Measurements from ENCODE around the gene CHADL. TPM values are rescaled to one million over a fixed set of nuclear protein-coding genes. Genes with fewer than 3 reads are reported as not detected.

The CHADL gene, protein sequence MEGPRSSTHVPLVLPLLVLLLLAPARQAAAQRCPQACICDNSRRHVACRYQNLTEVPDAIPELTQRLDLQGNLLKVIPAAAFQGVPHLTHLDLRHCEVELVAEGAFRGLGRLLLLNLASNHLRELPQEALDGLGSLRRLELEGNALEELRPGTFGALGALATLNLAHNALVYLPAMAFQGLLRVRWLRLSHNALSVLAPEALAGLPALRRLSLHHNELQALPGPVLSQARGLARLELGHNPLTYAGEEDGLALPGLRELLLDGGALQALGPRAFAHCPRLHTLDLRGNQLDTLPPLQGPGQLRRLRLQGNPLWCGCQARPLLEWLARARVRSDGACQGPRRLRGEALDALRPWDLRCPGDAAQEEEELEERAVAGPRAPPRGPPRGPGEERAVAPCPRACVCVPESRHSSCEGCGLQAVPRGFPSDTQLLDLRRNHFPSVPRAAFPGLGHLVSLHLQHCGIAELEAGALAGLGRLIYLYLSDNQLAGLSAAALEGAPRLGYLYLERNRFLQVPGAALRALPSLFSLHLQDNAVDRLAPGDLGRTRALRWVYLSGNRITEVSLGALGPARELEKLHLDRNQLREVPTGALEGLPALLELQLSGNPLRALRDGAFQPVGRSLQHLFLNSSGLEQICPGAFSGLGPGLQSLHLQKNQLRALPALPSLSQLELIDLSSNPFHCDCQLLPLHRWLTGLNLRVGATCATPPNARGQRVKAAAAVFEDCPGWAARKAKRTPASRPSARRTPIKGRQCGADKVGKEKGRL
- under 1 TPM; 0.17 to 0.35 TPM for total RNA-seq

DNA sequence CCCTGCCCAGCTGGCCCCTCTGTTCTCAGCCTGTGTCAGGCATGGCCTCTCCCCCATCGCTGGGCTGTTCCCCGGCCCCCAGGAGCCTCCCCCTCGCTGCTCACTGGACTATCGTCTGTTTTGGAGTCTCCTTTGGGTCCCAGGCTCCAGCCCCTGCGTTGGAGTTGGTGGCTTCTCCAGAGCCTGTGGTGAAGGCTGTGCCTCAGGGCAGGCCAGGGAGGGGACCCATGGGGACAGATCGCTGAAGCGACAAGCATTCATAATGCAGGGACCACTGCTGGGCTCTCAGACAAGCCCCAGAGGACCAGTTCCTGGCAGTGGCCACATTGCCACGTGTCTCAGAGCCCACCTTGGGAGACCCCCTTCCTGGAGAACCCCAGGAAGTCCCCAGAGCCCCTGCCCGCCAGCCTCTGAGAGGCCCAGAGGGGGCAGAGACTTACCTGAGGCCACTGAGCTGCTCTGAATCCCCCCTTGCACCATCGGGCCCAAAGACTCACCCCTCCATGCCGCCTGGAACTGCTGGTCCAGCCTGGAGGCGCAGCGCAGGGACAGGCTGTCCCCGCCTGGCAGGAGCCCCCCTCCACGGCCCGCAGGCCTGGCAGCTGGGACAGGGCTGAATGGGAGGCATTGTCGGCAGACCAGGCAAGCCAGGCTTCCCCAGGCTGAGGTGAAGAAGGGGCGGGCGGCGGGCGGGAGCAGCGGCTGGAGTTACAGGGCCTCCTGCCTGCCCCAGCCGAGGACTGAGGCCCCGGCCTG is at the start of gene CHADL:
CHADL (minus strand) TSS at position 555 of the 756 bp plus-strand sequence; CDS start at position 505, 50 bp downstream.
- Mint-ChIP-seq H3K9me3 (no peaks in the 10 kb centered on the region), H3K4me1 (peaks cover 6% of the 10 kb centered on the region), H3K27me3 (peaks cover 2% of the 10 kb centered on the region), H3K4me3 (no peak within 1 kb of the TSS), H3K27ac (no peak within 1 kb of the TSS), H3K36me3 (ENCODE audit: low read depth) (peaks cover 2% of the 10 kb centered on the region)
- ChIA-PET POLR2A (no interaction called here), CTCF (interaction anchor here (0.6 to 0.7 kb wide), 2 partner anchors 282 to 317 kb away, joined by 3 read pairs; no protein-coding TSS in a partner anchor)
- no peak for DNase-seq

DNA sequence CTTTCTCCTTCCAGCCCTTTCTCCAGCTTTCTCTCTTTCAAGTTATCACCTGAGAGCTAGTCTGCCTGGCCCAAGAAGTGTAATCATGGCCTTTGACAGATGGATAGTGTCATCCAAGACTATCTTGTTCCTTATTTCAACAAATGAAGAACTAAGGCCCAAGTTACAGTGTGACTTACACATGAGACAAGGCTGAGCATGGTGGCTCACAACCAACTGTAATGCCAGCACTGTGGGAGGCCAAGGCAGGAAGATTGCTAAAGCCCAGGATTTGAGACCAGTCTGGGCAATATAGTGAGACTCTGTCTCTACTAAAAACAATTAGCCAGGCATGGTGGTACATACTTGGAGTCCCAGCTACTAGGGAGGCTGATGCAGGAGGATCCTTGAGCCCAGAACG is 48.9 kb upstream of the CHADL start:
- Mint-ChIP-seq H3K9me3 (no peaks in the 10 kb centered on the region), H3K4me3 (no peak overlapping the region), H3K4me1 (peaks cover 25% of the 10 kb centered on the region), H3K27ac (no peak overlapping the region), H3K27me3 (no peaks in the 10 kb centered on the region), H3K36me3 (ENCODE audit: low read depth) (peaks cover 5% of the 10 kb centered on the region)
- ChIA-PET POLR2A (no interaction called here), CTCF (no interaction called here)
- no peak for DNase-seq

DNA sequence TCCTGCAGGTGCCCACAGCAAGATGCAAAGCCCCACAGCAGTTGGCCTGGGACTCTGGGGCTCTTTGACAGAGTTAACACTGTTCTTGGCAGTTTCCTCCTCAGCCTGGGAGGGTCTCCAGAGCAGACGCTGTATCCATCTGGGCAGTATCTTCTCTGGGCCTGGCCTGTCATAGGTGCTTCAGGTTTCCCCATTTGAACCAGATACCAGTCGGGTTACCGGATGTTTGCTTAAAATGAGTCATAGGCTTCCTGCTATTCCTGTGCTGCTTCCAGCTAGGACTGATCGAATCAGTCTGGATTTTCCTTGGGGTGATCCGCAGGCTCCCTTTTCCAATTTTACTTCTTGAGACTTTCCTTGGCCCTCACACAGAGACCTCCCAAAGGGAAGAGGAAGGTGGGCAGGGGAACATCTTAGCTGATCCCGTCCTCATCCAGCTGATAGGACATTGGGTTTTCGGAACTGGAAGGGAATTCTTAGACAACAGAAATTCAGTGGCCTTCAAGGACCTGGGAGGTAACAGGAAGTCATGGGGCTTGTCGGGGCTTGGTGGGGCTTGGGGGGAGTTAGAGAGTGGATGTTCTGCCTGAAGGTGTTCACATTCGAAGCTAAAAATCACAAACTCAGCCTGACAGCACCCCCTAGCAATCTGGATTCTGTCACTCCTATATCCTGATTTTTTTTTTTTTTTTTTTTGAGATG is 47.7 kb upstream of the CHADL start:
- ChIA-PET CTCF (interaction anchor here (0.6 to 1.2 kb wide), 4 partner anchors 28 to 242 kb away, joined by 3 to 4 read pairs (median 3); no protein-coding TSS in a partner anchor), POLR2A (no interaction called here)
- Mint-ChIP-seq H3K27me3 (no peaks in the 10 kb centered on the region), H3K9me3 (no peaks in the 10 kb centered on the region), H3K27ac (peak overlapping the region; percentile 88), H3K36me3 (ENCODE audit: low read depth) (peaks cover 10% of the 10 kb centered on the region), H3K4me1 (peaks cover 34% of the 10 kb centered on the region), H3K4me3 (peak overlapping the region; percentile 36)
- DNase-seq = no peak

DNA sequence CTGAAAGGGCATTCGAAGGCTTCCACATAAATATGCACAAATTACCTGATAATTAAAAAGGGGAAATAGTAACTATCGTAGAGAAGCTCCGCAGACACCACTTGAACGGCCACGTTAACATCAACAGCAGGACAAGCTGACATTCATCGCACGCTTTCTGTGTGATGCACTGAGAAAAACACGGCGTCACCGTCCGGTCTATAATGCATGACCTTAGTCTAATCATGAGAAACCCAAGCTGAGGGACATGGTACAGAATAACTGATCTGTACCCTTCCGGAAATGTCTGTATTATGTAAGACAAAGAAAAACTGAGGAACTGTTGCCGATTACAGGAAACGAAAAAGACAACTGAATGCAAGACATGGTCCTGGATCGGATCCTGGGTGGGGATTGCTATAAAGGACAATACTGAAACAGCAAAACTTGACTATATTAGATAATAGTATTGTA is 45.9 kb upstream of the CHADL start:
- H3K9me3 Mint-ChIP-seq = no peaks in the 10 kb centered on the region
- H3K27ac Mint-ChIP-seq = peak overlapping the region; percentile 99
- no peaks in the 10 kb centered on the region for H3K27me3 Mint-ChIP-seq
- ChIA-PET CTCF (interaction anchor here (0.8 to 1.7 kb wide), 7 partner anchors 13 to 231 kb away, joined by 3 to 5 read pairs (median 4); partner anchors contain the start of gene ZC3H7B), POLR2A (interaction anchor here (0.6 to 1.0 kb wide), 5 partner anchors 18 to 335 kb away, joined by 3 to 6 read pairs (median 3); partner anchors contain the start of gene XRCC6)
- peak overlapping the region; percentile 95 for H3K4me3 Mint-ChIP-seq
- peaks cover 40% of the 10 kb centered on the region for H3K4me1 Mint-ChIP-seq
- peaks cover 11% of the 10 kb centered on the region for H3K36me3 Mint-ChIP-seq (ENCODE audit: low read depth)
- DNase-seq = peak; percentile 57

DNA sequence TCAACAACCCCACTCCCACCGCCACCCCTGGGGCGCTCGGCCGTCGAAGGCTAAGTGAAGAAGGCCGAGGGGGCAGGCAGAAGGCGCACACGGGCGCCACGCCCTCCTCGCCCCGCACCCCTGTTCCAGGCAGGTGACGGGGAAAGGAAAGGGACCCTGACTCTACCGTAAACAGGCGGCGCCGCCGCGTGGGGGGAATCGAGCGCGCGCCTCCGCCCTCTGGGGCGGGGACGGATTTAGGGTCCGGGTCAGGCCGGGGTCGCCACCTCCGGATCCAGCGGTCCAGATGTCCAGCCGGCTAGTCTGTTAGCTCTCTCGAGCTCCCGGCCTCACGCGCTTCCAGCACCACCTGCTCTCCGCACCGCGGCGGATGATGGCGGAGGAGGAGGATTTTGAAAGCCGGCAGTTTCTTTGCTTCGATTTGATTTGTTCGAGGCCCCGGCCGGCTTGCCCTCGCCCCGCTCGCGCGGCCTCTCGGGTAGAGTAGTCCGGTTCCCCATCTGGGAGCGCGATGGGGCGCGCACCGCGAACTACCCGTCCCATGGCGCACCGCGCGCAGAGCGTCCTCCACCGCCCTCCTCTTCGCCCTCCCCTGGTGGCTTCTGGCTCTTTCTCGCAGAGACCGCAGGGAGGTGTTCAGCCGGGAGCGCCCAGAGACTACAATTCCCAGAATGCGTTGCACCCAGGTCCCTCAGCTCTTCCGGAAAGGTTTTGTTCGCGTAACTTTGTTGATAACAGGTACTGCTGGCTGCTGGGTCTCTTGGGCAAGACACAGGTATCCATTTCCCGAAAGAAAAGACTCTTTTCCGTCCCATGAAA is 45.3 kb upstream of the CHADL start, which contains the start of gene RANGAP1:
RANGAP1 (minus strand) TSS at position 368 of the 819 bp plus-strand sequence. CDS start 5,143 bp downstream, outside the sequence.
- Mint-ChIP-seq H3K4me3 (peak within 1 kb of the TSS; percentile 95), H3K27ac (peak within 1 kb of the TSS; percentile 99), H3K27me3 (no peaks in the 10 kb centered on the region), H3K36me3 (ENCODE audit: low read depth) (peaks cover 13% of the 10 kb centered on the region), H3K9me3 (no peaks in the 10 kb centered on the region), H3K4me1 (peaks cover 43% of the 10 kb centered on the region)
- peak; percentile 98 for DNase-seq
- CTCF ChIA-PET = interaction anchor here (0.6 to 1.7 kb wide), 8 partner anchors 14 to 394 kb away, joined by 3 to 5 read pairs (median 4); partner anchors contain the start of gene ZC3H7B
- POLR2A ChIA-PET = interaction anchor here (0.6 to 1.0 kb wide), 4 partner anchors 19 to 335 kb away, joined by 3 to 6 read pairs (median 3); partner anchors contain the start of gene XRCC6

DNA sequence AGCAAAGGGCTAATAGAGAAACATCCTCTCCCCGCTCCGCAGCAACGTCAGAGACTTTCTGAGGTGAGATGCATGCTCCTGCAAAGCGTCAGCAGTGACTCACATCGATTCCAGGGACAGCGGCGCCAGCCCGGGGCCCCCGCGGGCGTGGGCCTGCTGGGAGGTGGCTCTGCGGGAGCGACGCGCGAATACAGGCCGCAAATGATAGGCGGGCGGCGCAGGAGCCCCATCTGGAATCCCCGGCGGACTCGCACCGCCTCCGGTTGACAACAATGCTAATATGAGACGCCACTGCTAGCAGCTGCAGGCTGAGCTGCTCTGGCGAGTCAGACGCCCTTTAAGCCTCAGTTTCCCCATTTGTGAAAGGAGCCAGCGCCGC is 44.7 kb upstream of the CHADL start:
- DNase-seq = peak; percentile 78
- Mint-ChIP-seq H3K27me3 (no peaks in the 10 kb centered on the region), H3K27ac (peak overlapping the region; percentile 99), H3K36me3 (ENCODE audit: low read depth) (peaks cover 13% of the 10 kb centered on the region), H3K4me1 (peaks cover 45% of the 10 kb centered on the region), H3K9me3 (no peaks in the 10 kb centered on the region), H3K4me3 (peak overlapping the region; percentile 95)
- CTCF ChIA-PET = interaction anchor here (0.6 to 1.5 kb wide), 4 partner anchors 16 to 394 kb away, joined by 3 to 5 read pairs (median 4); partner anchors contain the start of gene ZC3H7B
- POLR2A ChIA-PET = no interaction called here

DNA sequence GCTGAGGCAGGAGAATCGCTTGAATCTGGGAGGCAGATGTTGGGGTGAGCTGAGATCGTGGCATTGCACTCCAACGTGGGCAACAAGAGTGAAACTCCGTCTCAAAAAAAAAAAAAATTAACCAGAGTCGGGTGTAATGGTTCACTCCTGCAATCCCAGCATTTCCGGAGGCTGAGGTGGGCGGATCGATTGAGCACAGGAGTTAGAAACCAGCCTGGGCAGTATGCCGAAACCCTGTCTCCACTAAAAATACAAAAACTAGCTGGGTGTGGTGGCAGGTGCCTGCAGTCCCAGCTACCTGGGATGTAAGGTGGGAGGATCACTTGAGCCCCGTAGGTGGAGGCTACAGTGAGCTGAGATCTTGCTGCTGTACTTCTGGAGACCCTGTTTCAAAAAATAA is 43.7 kb upstream of the CHADL start:
- CTCF ChIA-PET = interaction anchor here (0.6 kb wide), 2 partner anchors 14 to 67 kb away, joined by 3 to 4 read pairs; no protein-coding TSS in a partner anchor
- peaks cover 43% of the 10 kb centered on the region for H3K4me1 Mint-ChIP-seq
- peaks cover 18% of the 10 kb centered on the region for H3K36me3 Mint-ChIP-seq (ENCODE audit: low read depth)

DNA sequence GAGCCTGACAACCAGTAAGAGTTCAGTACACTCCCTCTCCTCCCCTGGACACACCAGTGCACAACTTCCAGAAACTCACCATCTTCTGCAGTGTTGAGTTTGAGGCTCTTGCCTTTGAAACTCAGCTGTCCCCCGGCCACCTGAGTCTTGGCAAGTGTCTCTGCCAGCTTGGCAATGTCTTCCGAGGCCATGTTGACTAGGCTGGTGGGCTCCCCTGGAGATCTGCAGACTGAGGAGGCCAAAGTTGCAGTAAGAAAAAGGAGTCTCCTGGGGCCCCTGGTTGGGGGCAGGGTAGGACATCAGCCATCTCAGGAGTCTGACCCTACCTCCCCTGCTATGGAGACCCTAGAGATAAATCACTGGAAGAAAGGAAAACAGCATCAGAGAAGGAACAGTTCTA is 40.1 kb upstream of the CHADL start:
- Mint-ChIP-seq H3K4me3 (no peak overlapping the region), H3K27ac (no peak overlapping the region), H3K9me3 (no peaks in the 10 kb centered on the region), H3K4me1 (peaks cover 27% of the 10 kb centered on the region), H3K36me3 (ENCODE audit: low read depth) (peaks cover 34% of the 10 kb centered on the region), H3K27me3 (no peaks in the 10 kb centered on the region)
- ChIA-PET CTCF (interaction anchor here (0.5 to 0.8 kb wide), 3 partner anchors 10 to 48 kb away, joined by 3 read pairs; partner anchors contain the start of gene ZC3H7B), POLR2A (no interaction called here)
- DNase-seq = no peak

More for the DNA sequence above, 43.7 kb upstream of the CHADL start:
- H3K9me3 Mint-ChIP-seq = no peaks in the 10 kb centered on the region
- peak overlapping the region; percentile 95 for H3K4me3 Mint-ChIP-seq
- H3K27me3 Mint-ChIP-seq = no peaks in the 10 kb centered on the region
- H3K27ac Mint-ChIP-seq = peak overlapping the region; percentile 99
- POLR2A ChIA-PET = no interaction called here
- DNase-seq = no peak

DNA sequence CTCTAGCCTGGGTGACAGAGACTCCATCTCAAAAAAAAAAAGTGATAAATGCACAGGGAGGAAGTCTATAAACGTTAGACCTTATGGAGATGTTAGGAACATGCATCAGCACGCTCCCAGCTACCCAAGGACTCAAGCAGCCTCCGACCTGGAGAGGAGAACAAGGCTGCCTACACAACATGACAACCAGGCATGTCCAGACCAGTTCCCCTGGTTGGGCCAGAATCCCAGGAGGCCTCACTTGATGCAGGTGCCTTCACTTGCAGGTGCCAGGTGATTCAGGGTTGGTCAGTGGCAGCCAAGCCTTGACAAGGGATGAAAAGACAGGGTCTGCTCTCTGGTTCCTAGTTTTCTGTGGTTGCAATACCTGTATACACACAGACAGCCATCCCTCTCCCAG is 39.3 kb upstream of the CHADL start:
- ChIA-PET POLR2A (no interaction called here), CTCF (interaction anchor here (0.6 kb wide), 1 partner anchor 345 kb away, joined by 3 read pairs; no protein-coding TSS in a partner anchor)
- Mint-ChIP-seq H3K4me3 (no peak overlapping the region), H3K27ac (no peak overlapping the region), H3K9me3 (no peaks in the 10 kb centered on the region), H3K36me3 (ENCODE audit: low read depth) (peaks cover 35% of the 10 kb centered on the region), H3K4me1 (peaks cover 24% of the 10 kb centered on the region), H3K27me3 (no peaks in the 10 kb centered on the region)
- DNase-seq = no peak

DNA sequence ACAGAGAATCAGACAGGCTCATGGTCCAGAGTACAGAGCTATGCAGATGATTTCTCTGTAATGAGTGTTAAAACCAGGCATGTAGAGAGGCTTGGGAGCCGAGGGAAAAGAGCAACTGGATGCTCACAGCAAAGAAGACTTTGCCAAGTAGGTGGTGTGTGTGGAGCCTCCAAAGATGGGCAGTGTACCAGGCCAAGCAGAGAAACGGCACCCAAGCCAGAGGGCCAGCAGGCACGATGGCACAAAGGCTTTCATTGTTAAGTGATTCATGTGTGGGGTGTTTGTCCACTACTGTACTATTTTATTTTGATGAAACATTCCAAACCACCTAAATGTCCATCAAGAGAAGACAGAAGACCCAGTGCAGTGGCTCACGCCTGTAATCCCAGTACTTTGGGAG is 34.1 kb upstream of the CHADL start:
- no peaks in the 10 kb centered on the region for H3K9me3 Mint-ChIP-seq
- H3K4me3 Mint-ChIP-seq = no peak overlapping the region
- peaks cover 46% of the 10 kb centered on the region for H3K36me3 Mint-ChIP-seq (ENCODE audit: low read depth)
- POLR2A ChIA-PET = no interaction called here
- DNase-seq = no peak
- no peaks in the 10 kb centered on the region for H3K27me3 Mint-ChIP-seq
- H3K4me1 Mint-ChIP-seq = no peaks in the 10 kb centered on the region
- CTCF ChIA-PET = interaction anchor here (1.0 to 1.5 kb wide), 4 partner anchors 11 to 352 kb away, joined by 3 read pairs; partner anchors contain the start of gene ZC3H7B
- H3K27ac Mint-ChIP-seq = no peak overlapping the region

DNA sequence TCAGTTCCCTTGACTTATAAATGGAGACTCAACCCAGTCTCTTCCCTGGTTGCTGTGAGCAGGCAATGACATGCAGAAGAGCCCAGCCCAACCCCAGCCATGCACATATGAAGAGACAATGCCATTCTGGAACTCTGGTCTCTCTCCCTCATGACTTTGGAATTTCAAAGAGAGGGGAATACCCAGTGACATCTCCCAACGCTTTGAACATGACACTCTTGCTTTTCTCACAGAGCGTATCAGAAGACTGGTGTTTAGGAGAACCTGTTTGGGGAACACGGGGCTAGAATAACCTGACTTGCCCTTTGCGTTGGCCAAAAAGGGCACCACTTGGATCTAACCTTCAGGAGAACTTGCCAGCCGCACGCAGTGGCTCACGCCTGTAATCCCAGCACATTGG is 32.4 kb upstream of the CHADL start:
- POLR2A ChIA-PET = interaction anchor here (0.6 kb wide), 1 partner anchor 32 kb away, joined by 3 read pairs; no protein-coding TSS in a partner anchor
- CTCF ChIA-PET = interaction anchor here (1.4 kb wide), 1 partner anchor 9 kb away, joined by 5 read pairs; no protein-coding TSS in a partner anchor
- Mint-ChIP-seq H3K36me3 (ENCODE audit: low read depth) (peaks cover 44% of the 10 kb centered on the region), H3K4me1 (no peaks in the 10 kb centered on the region), H3K27me3 (no peaks in the 10 kb centered on the region), H3K9me3 (no peaks in the 10 kb centered on the region), H3K27ac (no peak overlapping the region), H3K4me3 (no peak overlapping the region)
- DNase-seq = no peak
